GM19395 (cell line): Measurements from ENCODE around the gene KLF5.

Source experiments
- ATAC-seq: cut with Tn5 transposase; IDR thresholded peaks from one replicate; pipeline ENCODE4 v1.9.1; 2021; ENCODE audit warnings: mild to moderate bottlenecking, moderate library complexity; ENCODE audit not compliant: unreplicated experiment

KLF5 gene

GRCh38 chr13:73059460-73060250 is 850 bp downstream of the KLF5 start:
- ATAC-seq, result peak; percentile 45

DNA sequence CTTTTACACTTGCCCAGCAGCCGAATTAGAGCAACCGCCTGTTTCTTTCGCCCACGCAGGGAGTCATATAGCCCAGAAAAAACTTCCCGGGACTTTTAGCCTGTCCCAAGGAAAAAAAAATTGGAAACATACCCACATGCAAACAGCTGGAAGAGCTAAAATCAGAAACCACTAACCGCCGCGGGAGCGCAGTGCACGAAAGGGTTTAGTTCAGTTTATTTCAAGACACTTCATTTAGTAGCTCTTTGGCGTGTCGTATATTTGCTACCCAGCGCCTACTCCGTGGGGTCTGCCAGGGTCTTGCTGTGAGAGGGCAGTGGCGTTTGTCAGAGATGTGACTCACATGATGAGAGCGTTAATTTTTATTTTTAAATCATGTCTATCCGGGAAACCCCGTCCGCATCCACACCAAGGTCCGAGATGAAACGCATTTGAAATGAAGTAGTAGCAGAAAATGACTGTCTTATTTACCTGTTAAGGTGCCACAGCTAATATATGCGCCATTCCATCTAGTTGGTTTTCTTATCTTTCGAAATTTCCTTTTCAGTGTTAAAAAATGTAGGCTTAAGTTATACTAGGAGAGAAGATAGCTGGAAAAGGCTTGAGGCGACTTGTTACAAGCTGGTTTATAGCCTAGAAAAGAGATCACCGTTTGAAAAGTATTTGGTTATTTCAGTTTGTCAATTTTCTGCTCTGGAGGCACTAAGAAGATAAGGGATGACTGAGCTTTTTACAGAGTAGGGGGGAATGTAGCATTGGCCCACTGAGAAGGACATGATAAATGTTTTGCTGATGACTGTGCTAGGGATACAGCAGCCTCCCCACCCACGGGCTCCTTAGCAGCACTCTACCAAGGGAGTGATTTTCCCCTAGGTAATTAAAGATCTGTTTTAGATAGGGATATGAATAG is 1.7 kb downstream of the KLF5 start:
- ATAC-seq, result no peak

DNA sequence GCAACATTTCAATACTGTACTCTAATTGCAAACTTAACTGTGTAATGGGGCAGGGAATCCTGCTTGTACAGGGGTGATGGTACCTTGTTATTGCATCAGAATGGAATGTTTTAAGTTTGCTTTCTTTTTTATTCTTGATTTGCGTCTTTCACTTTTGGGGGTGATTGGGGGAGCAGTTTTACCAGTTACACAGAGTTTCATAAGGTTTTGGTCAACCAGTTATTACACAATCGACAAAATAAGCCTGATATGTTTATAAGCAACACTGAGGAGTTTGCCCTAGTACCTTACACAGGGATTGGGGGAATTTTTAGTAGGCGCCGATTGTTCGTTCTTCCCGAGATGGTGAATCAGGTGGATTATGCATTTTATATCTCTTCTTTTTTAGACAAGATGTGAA is 2.7 kb downstream of the KLF5 start:
- ATAC-seq, result no peak

- no peak for ATAC-seq
Measured at GRCh38 chr13:73061876-73062275, 3.1 kb downstream of the KLF5 start.

DNA sequence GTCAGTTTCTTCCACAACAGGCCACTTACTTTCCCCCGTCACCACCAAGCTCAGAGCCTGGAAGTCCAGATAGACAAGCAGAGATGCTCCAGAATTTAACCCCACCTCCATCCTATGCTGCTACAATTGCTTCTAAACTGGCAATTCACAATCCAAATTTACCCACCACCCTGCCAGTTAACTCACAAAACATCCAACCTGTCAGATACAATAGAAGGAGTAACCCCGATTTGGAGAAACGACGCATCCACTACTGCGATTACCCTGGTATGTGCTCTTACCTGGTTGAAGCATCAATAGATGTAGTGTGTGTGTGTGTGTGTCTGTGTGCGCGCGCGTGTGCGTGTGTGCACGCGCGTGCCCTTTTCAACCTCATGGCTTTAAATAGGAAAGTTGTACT is 3.7 kb downstream of the KLF5 start:
- no peak for ATAC-seq

GRCh38 chr13:73063166-73063565 is 4.4 kb downstream of the KLF5 start:
- ATAC-seq, result no peak

GRCh38 chr13:73065036-73065435 is 6.2 kb downstream of the KLF5 start:
- ATAC-seq, result no peak

GRCh38 chr13:73065665-73066340 is 7.0 kb downstream of the KLF5 start:
- no peak for ATAC-seq

DNA sequence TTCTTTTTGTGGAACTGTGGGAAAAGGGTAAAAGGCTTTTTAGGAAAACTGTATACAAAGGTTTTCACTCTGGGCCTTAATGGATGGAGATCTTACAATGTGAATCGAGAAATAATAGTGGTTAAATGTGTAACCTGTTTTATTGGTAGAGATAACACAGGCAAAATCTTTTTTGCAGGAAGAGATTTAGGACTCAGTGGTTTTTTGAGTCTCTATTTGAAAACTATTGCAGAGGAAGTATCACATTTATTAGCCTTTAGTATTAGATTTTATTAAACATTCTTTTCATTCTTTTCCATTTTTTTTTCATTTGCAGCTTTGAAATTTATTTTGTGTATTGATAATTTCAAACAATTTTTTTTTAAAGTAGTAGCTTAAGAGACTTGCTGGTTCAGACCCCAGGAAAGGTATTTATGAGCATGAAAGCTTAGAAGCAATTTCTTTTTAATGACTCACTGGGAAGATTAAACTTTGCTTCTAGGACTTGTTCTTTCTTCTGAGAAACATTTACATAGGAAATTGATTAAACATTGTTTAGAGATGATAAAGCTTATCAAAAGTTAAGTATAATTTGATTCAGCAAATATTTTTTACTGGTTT is 10.5 kb downstream of the KLF5 start:
- no peak for ATAC-seq

GRCh38 chr13:73070451-73071098 is 11.8 kb downstream of the KLF5 start:
- ATAC-seq, result no peak

- no peak for ATAC-seq
Measured at GRCh38 chr13:73072239-73072900, 13.6 kb downstream of the KLF5 start.

- ATAC-seq, result no peak
Measured at GRCh38 chr13:73073050-73073449, 14.2 kb downstream of the KLF5 start.

- peak; percentile 71 for ATAC-seq
Measured at GRCh38 chr13:73074014-73074413, 15.2 kb downstream of the KLF5 start.

DNA sequence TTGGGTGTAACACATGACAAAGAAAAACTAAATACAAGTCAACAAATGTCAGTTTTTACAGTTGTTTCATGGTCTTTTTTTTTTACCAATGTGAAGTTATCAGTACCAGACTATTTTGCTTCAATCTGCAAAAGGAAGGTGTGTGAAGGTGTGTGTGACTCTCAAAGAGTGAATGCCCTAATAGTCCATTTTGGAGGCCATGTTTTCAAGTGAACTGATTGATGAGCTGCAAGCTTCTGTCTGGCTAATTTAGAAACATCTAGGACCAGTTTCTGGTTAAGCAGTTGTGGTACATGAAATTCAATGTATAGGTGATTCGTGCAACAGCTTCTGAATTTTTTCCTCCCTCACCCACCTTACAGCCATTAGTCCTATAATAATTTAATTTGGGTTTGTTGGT is 16.1 kb downstream of the KLF5 start:
- ATAC-seq, result no peak

DNA sequence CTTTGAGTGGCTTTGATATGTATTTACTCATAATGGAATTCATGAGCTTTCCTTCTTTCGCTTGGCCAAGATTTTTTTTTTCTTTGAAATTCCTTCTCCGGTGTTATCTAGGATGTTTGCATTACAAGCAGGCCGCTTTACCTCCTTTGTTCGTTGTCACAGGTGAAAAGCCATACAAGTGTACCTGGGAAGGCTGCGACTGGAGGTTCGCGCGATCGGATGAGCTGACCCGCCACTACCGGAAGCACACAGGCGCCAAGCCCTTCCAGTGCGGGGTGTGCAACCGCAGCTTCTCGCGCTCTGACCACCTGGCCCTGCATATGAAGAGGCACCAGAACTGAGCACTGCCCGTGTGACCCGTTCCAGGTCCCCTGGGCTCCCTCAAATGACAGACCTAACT is 16.7 kb downstream of the KLF5 start:
- ATAC-seq, result no peak

DNA sequence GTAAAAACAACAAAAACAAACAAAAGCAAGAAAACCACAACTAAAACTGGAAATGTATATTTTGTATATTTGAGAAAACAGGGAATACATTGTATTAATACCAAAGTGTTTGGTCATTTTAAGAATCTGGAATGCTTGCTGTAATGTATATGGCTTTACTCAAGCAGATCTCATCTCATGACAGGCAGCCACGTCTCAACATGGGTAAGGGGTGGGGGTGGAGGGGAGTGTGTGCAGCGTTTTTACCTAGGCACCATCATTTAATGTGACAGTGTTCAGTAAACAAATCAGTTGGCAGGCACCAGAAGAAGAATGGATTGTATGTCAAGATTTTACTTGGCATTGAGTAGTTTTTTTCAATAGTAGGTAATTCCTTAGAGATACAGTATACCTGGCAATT is 17.1 kb downstream of the KLF5 start:
- no peak for ATAC-seq

DNA sequence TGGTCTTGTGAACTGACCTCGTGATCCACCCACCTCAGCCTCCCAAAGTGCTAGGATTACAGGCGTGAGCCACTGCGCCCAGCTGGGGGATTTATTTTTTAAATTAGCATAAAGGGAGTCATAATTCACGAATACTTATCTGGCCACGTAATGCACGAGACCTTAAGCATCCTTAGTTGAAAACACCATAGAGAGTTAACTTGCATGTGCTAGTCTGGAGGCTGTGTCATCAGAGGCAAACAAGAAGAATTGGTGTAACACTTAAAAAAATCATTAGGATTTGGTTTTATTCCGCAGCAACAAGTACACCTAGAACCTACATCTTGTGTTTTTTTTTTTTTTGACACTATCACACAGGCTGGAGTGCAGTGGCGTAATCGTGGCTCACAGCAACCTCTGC is 19.1 kb downstream of the KLF5 start:
- no peak for ATAC-seq

DNA sequence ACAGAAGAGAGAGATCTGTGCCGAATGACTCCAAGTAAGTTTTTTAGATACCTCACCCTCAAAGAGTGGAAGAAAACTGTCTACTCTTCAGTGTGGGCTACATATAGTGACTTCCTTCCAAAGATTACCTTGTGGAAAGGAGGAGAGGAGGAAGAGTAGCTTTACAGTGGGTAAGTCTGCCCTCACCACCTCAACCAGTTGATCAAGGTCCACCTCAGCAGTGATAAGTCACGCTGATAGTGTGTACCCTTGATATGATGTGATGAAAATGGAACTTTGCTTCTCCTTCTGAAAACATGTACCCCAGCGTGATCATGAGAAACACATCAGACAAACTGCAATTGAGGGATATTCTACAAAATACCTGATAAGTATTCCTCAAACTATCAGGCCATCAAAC is 20.6 kb downstream of the KLF5 start:
- no peak for ATAC-seq

GRCh38 chr13:73081256-73081915 is 22.6 kb downstream of the KLF5 start:
- no peak for ATAC-seq

DNA sequence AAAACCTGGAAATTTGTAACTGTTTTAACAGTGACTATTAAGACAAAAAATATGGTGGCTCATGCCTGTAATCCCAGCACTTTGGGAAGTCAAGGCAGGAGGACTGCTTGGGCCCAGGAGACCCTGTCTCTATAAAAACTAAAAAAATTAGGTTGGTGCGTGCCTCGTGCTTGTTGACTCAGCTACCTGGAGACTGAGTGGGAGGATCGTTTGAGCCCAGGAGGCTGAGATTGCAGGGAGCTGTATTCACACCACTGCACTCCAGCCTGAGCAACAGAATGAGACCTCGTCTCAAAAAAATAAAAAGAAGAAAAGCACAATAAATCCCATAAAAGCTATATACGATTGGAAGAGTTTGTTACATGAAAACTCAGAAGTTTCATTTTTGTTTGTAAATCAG is 23.7 kb downstream of the KLF5 start:
- ATAC-seq, result no peak
